ENCODE results near the gene CDK19.

CDK19 gene

GRCh38 chr6:110658631-110659211, 156.5 kb downstream of the CDK19 start:
- no peak for DNase-seq (ENCODE audit: low spot score)

DNA sequence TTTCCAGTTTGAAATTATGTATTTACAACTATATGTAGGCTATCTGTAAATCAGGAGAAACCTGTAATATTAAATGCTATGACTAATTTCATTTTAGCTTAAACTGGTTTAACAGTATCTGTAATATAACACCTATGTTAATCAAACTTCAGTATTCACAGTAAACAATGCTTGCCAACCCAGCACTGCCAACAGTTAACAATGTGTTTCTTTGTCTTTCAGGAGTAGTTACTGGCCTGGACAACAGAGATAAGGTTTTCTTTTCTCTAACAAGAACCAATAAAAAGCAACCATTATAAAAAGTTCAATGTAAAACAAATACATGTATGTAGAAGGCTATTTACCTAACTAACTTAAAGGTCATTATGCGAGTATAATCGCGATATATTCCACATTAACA, 158.8 kb downstream of the CDK19 start:
- no peak for DNase-seq (ENCODE audit: low spot score)

DNA sequence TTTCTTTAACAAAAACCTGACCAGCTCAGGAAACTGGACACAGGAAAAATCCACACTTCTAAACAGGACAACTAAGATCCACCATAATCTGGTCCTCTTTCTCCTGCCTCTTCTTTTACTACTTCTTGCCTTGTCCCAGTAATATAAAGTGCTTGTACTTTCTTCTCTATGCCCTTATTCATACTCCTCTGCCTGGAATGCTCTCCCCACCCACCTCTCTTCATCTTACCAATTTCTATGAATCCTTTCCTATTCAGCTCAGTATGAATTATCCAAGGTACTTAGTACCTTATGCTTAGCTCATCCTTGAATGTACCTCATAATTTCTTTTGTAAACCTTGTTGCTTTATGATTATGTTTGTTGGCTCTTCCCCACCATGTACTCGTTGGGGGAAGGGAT, 159.4 kb downstream of the CDK19 start:
- DNase-seq (ENCODE audit: low spot score) = no peak

GRCh38 chr6:110654096-110654820, 161.0 kb downstream of the CDK19 start:
- no peak for DNase-seq (ENCODE audit: low spot score)

DNA sequence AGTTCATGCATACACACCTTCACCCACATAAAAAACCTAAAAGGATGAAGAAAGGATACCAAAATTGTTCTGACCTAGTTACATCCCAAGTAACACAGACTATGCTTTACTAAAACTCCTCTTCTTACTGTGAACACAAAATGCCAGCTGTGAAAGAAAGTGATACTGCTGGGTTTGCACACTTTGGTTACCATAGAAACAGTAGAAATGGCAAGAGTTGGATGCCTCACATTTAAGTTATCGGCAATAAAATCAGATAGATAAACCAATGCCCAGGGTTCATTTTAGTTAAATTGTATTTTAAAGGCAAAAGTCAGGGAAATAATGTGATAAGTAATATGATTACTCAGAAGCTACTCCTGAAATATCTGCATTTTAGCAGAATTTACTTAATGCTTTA, 161.9 kb downstream of the CDK19 start:
- DNase-seq (ENCODE audit: low spot score) = no peak

DNA sequence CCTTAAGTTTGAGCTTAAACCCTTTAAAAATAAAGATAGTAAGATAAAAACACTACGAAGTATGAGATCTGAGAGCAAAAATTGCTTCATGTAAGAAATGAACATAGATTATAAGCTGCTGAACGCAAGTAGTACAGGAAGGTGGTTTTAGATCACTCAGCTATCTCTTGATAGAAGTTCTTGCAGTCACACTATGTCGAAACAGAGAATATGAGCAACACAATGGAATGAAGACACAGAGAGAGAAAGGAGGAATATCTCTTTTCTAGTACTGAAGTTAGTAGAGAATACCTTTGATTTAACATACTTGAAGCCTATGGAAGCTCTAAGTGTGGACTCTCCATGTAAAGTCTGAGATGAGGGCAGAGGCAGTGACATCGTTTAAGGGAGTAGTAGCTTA, 162.7 kb downstream of the CDK19 start:
- no peak for DNase-seq (ENCODE audit: low spot score)

- no peak for DNase-seq (ENCODE audit: low spot score)
Observed at GRCh38 chr6:110650755-110651154, 164.5 kb downstream of the CDK19 start.

DNA sequence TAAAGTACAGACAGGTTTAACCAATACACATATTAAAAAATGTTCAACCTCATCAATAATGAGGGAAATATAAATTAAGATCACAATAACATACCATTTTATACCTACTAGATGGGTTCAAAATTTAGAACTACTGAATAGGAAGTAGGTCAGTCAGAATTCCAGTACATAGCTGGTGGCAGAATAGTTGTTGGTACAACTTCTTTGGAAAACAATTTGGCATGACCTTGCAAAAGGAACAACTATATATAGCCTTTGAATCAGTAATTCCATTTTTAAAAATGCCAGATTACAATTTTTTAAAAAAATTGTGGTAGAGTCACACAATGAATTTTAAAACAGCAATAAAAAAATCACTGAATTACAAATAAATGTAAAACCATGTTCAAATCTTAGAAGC, 165.6 kb downstream of the CDK19 start:
- no peak for DNase-seq (ENCODE audit: low spot score)

DNA sequence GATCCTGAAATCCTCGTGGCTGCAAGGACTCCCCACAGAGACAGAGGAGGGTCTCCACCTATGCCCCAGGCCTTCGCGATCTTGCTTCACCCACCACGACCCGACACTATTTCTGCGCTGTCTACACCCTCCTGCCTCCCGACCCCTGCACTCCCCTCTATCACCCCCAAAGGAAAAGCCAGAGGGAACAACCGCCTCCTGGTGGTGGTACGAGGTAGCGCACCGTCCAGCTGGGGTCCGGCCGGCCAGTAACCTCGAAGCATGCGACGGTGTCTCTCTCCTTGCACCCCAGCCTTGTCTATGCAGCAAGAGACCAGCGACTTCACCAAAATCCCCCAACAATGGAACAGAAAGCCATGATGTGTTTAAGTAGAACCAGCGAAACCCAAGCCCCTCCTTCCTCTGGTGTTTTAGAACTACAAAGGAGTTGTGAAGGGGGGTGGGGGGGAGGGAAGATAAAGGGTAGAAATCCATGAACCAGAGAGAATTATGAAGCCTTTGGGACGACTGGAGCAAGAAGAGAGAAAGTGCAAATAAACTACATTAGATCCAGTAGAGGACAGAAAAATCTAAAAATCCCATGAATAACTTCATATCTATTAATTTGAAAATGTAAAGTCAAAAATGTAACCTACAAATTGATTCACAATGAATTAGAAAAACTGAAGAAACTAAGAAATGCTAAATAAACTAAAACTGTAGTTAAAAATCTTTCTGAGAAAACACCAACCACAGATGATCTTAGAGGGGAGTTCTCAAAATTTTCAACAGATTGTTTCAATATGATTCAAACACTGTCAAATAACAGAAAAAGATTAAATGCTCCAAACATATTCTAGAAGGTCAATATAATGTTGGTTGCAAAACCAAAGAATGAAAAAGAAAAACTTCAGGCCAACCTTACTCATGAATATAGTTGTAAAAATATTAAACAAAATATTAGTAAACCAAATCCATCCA, 168.0 kb downstream of the CDK19 start:
- DNase-seq (ENCODE audit: low spot score) = no peak

DNA sequence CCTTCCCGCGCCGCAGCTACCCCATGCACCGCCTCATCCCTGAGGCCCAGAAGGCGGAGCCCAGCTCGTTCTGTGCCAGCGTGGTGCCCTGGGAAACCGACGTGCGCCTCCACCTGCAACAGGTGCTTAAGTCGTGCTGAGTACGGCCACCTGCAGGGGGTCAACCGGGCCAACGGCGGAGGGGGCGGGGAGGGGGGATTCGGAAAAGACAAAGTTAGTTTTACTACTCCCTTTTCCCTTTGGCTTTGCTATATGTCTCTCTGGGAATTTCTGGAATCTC, 168.9 kb downstream of the CDK19 start:
- no peak for DNase-seq (ENCODE audit: low spot score)

DNA sequence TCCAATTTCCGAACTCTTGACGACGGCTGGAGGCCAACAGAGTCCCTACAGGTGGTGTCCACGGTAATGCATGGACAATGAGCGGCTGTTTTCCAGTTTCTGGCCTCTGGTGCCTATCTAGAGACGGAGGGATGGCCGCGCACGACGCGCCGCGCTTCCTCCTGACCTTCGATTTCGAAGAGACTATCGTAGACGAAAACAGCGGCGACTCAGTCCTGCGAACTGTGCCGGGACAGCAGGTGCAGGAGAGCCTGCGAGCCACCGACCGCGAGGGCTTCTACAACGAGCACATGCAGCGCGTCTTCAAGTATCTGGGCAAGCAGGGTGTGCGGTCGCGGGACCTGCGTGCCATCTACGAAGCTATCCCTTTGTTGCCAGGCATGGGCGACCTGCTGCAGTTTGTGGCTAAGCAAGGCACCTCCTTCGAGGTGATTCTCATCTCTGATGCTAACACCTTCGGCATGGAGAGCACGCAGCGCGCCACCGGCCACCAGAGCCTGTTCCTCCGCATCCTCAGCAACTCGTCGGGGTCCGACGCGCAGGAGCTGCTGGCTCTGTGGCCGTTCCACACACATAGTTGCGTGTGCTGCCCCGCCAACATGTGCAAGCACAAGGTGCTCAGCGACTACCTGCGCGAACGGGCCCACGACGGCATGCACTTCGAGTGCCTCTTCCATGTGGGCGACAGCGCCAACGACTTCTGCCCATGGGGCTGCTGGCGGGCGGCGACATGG, 169.4 kb downstream of the CDK19 start:
- no peak for DNase-seq (ENCODE audit: low spot score)

- no peak for DNase-seq (ENCODE audit: low spot score)
Observed at GRCh38 chr6:110643175-110643574, 172.1 kb downstream of the CDK19 start.

DNA sequence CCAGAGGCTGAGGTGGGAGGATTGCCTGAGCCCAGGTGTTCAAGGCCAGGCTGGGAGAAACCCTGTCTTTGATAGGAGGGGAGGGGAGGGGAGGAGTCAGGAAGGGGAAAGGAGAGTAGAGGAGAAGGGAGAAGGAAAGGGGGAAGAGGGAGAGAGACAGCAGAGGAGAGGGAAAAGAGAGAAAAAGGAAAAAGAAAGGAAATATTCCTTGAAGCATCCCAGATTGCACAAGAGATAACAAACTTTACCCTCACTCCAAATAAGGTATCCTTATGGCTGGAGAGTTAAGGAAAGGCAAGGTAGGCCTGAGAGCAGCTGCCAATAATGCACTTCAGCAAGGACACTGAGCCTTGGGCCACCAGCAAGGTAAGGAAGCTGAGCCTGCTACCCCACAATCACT, 172.6 kb downstream of the CDK19 start:
- no peak for DNase-seq (ENCODE audit: low spot score)

DNA sequence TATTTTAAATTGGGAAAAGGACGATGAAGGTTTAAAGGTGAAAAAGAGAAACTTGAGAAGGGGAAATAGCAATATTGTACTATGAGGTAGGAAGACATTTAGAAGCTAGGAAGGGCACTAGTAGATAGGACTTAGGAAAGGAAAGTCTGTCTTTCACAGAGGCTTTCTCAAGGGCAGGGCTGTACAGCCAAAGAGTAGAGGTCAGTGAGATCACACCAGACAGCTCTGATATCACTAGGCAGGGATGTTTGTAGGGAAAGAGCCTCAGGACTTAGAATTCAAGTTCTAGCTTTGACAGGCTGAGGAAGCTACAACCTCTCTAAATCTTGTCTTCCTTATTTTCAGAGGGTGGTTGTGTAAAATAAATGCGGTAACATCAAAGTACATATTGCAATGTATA, 178.5 kb downstream of the CDK19 start:
- DNase-seq (ENCODE audit: low spot score) = no peak

GRCh38 chr6:110635096-110635495, 180.2 kb downstream of the CDK19 start:
- DNase-seq (ENCODE audit: low spot score) = no peak

- no peak for DNase-seq (ENCODE audit: low spot score)
Observed at GRCh38 chr6:110633731-110634213, 181.5 kb downstream of the CDK19 start.

DNA sequence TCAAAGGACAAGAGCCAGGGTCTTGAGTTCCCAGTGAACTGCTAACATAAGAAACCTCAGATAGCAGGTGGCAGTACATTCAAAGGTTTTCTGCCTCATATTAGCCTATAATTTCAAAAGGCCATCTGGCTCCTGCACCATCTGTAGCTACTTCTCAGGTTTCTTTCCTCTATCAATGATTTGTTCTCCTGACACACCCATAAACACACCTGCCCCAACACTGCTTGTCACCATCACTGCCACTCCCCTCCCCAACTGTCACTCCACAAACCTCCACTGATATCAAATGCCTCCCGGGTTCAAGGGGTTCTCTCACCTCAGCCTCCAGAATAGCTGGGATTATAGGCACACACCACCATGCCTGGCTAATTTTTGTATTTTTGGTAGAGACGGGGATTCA, 186.1 kb downstream of the CDK19 start:
- no peak for DNase-seq (ENCODE audit: low spot score)

- DNase-seq (ENCODE audit: low spot score) = no peak
Observed at GRCh38 chr6:110628330-110628729, 186.9 kb downstream of the CDK19 start.

GRCh38 chr6:110626442-110626841, 188.8 kb downstream of the CDK19 start:
- DNase-seq (ENCODE audit: low spot score) = no peak

DNA sequence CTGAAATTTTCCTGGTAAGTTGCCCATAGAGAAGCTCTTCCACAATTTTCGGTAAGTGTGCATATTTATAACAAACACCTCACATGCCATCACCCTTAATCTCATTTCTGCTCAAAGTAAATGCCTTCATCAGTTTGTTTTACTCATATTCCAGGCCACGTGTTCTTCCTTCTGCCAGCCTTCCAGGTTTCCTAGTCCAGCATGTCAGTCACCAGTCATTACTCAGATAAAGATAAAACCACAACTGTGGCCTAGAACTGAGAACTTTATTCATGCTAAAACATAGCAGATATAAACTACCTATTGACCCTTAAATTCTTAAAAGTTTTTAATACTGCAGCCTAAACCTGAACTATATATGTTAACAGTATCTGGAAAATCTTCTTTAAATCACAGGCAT, 189.4 kb downstream of the CDK19 start:
- no peak for DNase-seq (ENCODE audit: low spot score)

DNA sequence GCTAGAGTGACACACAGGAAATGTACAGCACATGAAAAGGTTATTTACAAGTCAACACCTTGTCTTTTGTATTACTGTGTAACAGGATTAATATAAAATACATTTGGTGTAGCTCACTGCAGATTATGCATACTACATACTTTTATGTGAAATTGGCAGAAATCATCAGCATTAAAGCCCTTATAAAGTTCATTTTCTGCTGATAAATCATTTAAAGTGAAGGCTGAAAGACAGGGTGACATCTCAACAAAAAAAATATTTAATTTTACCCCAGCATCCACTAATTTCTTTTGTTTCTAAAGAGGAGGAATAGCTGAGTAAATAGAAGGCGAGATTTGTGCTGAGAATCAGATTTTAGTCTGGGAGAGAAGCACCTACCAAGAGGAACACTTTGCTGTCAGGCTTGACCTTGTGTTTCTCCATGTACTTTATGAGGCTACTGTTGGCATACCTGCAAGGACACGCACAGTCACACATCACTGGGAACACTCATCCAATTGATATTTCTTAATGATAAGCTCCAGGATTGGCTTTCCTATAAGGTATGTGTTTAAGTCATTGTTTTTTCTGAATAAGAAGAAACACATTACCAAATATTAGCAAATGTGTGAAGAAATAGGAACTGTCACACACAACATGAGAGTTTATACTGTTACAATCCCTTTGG, 192.2 kb downstream of the CDK19 start:
- no peak for DNase-seq (ENCODE audit: low spot score)

- DNase-seq (ENCODE audit: low spot score) = no peak
Observed at GRCh38 chr6:110621061-110621460, 194.2 kb downstream of the CDK19 start.

Data from CD4-positive, alpha-beta T cell treated with Interleukin-2 at 100 ng/mL for 4 hours (primary cell).